Activated T-helper 17 cell treated with anti-CD3 and anti-CD28 coated beads, Interleukin-2, amount 50 U/mL, for 72 hours (primary cell): ENCODE results near the gene PRPF38B. TPM values are rescaled to one million over a fixed set of nuclear protein-coding genes. Genes with fewer than 3 reads are reported as not detected.
A peak's percentile ranks its signal among the peaks of the same experiment; 100 is the strongest.

Experiments used
- ATAC-seq: fragments of 150-1000 bp; cut with Tn5 transposase; replicated peaks from 2 replicates; pipeline ENCODE4 v1.10.0; 2021; ENCODE audit warnings: mild to moderate bottlenecking, moderate library complexity
- H3K27ac Mint-ChIP-seq: one replicate; pipeline ENCODE4 v1.8.0; 2022; ENCODE audit warnings: mixed read lengths
- H3K27me3 Mint-ChIP-seq: one replicate; pipeline ENCODE4 v1.8.0; 2022; ENCODE audit warnings: mixed read lengths
- H3K36me3 Mint-ChIP-seq: one replicate; pipeline ENCODE4 v1.8.0; 2022; ENCODE audit warnings: low read depth, mild to moderate bottlenecking, mixed read lengths
- H3K4me1 Mint-ChIP-seq: one replicate; pipeline ENCODE4 v1.8.0; 2022; ENCODE audit warnings: mixed read lengths
- H3K4me3 Mint-ChIP-seq: one replicate; pipeline ENCODE4 v1.8.0; 2022; ENCODE audit warnings: mild to moderate bottlenecking, mixed read lengths
- H3K9me3 Mint-ChIP-seq: one replicate; pipeline ENCODE4 v1.8.0; 2022; ENCODE audit warnings: mixed read lengths
- total RNA-seq, 2 donors: library from RNA; stranded (reverse); gene quantifications; one replicate each; pipeline ENCODE4 v1.2.3, GENCODE V29; 2022

PRPF38B gene
- total RNA-seq, 2 donors from 2014 or later, result 70.3 to 70.6 TPM

DNA sequence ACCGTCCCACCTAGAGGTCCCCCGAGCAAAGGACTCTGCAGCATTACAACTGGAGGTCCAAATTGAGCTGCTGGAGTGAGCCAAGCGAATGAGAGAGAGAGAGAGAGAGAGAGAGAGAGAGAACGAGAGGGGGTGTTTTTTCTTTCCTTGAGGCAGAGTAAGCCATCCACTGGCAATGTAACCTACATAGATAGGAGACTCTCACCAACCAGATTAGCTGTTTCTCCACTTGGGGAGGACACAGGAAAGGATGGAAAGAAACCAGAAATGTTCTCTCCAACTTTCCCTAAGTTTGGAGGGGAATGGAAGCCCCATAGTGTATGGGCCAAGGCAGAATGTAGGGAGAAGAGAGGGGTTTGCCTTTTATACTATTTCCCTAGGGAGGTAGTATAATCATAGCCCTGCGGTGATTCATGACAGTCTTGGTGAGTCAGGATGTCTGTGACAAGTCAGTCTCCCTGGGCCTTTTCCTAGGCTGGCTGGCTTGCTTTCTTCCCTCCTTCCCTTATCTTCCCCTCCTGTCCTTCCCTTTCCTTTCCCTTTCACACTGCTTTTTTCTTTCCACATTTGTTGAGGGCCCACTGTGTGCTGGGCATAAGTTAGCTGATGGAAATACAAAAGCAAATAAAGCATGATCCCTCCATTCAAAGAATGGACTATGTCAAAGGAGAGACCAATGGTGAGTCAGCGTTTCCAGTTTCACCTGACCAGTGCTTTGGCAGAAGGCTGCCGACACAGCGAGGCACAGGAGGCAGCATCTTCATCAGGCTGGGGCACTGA lies 27.7 kb downstream of the PRPF38B start:
- Mint-ChIP-seq H3K36me3 (no peaks in the 10 kb centered on the region), H3K4me3 (no peak overlapping the region), H3K9me3 (no peaks in the 10 kb centered on the region), H3K4me1 (no peaks in the 10 kb centered on the region), H3K27ac (no peak overlapping the region), H3K27me3 (no peaks in the 10 kb centered on the region)
- peak; percentile 64 for ATAC-seq

DNA sequence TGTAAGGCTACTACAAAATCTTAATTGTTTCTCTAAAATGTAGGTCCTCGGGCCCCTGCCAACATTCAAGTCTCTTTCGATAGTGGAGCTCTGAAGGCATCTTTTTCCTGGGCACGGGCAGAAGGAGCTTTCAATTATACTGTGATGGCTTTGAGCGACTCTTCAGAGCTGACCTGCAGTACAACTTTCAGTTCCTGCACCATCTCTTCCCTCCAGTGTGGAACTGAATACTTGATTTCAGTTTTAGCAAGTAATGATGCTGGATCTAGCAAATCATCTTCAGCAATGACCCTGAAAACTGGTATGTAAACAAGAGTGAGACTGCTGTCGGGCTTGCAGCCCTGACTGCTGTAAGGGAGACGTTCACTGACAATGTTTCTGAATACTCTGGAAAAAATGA lies 30.2 kb downstream of the PRPF38B start:
- Mint-ChIP-seq H3K27ac (no peak overlapping the region), H3K4me3 (no peak overlapping the region), H3K36me3 (no peaks in the 10 kb centered on the region), H3K27me3 (no peaks in the 10 kb centered on the region), H3K4me1 (no peaks in the 10 kb centered on the region), H3K9me3 (no peaks in the 10 kb centered on the region)
- no peak for ATAC-seq

DNA sequence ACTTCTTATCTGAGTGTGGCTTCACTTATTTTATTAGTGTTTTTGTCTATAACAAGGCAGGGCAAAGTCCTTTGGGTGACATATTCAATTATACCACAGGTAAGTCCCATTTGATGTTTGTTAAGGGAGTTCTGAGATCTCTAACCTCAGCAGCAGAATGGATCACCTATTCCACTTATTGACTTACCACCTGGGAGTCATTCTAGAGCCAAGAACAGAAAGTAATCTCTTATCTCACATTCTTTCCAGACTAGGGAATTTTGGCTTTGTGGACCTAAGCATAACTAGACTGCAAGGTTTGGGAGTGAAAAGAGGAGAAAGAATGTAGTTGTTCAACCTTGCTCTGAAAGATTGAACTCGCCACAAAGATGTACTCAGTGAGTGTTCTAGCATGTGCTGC lies 33.8 kb downstream of the PRPF38B start:
- no peaks in the 10 kb centered on the region for H3K36me3 Mint-ChIP-seq
- H3K4me1 Mint-ChIP-seq, result no peaks in the 10 kb centered on the region
- H3K27ac Mint-ChIP-seq, result no peak overlapping the region
- no peak for ATAC-seq
- H3K9me3 Mint-ChIP-seq, result no peaks in the 10 kb centered on the region
- H3K27me3 Mint-ChIP-seq, result peaks cover 11% of the 10 kb centered on the region
- no peak overlapping the region for H3K4me3 Mint-ChIP-seq

DNA sequence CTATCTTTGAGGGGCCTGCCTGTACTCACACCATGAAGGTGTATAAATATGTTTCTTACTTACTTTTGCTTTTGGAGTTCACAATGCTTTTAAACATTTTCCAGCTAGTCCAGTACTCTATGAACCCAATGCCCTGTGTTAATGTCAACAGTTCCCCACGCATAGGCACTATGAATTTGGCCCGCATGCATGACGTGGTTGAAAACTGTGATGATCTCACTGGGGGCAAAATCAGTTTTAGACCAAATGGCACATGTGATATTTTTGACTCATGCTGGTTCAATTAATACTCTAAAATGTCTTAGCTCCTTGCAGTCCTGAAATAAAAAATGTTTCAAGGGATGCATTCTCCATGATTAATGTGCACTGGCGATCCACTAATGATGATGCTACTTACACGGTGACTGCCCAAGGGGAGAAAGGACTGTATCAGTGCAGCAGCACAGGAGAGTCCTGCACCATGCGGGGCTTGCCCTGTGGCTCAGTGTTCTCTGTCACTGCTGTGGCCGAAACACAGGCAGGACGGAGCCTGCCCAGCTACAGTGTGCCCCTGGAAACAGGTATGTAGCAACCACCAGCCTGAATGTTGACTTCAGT lies 36.3 kb downstream of the PRPF38B start:
- H3K4me1 Mint-ChIP-seq, result no peaks in the 10 kb centered on the region
- no peaks in the 10 kb centered on the region for H3K36me3 Mint-ChIP-seq
- ATAC-seq, result no peak
- H3K9me3 Mint-ChIP-seq, result no peaks in the 10 kb centered on the region
- no peak overlapping the region for H3K27ac Mint-ChIP-seq
- H3K27me3 Mint-ChIP-seq, result peaks cover 11% of the 10 kb centered on the region
- no peak overlapping the region for H3K4me3 Mint-ChIP-seq

DNA sequence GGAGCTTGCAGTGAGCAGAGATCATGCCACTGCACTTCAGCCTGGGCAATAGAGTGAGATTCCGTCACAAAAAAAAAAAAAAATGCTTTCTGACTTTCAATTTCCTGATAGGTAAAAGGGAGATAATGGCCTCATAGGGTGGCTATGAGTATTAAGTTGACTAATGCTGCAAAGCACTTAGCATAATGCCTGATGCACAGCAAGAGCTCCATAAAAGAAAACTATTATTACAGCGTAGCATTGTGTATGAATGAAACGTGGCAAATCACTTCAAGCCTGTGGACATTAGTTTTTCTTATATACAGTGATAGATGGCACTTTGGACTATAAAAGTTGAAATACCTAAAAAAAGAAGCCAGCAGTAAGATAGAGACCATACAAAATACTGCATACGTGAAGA lies 37.4 kb downstream of the PRPF38B start:
- Mint-ChIP-seq H3K36me3 (no peaks in the 10 kb centered on the region), H3K4me3 (no peak overlapping the region), H3K27ac (no peak overlapping the region), H3K9me3 (no peaks in the 10 kb centered on the region), H3K4me1 (no peaks in the 10 kb centered on the region), H3K27me3 (peaks cover 11% of the 10 kb centered on the region)
- no peak for ATAC-seq

DNA sequence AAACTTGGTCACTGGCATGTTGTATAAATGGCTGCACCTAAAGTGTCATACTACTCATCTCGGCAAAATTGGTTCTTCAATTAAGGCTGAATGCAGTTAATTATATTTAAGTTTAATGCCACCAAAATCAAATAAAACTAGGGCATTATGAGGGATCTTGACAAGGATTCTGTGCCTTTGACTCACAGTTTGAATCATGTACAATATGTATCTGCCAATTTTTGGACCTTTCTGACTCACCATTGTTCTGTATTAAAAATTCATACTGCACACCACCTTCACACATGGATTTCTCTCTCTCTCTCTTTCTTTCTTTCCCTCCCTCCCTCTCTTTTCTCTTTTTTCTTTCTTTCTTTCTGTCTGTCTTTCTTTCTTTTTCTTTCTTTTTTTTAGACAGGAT lies 40.3 kb downstream of the PRPF38B start:
- Mint-ChIP-seq H3K4me3 (no peak overlapping the region), H3K27ac (no peak overlapping the region), H3K4me1 (no peaks in the 10 kb centered on the region), H3K27me3 (peaks cover 17% of the 10 kb centered on the region), H3K9me3 (no peaks in the 10 kb centered on the region), H3K36me3 (no peaks in the 10 kb centered on the region)
- ATAC-seq, result no peak

DNA sequence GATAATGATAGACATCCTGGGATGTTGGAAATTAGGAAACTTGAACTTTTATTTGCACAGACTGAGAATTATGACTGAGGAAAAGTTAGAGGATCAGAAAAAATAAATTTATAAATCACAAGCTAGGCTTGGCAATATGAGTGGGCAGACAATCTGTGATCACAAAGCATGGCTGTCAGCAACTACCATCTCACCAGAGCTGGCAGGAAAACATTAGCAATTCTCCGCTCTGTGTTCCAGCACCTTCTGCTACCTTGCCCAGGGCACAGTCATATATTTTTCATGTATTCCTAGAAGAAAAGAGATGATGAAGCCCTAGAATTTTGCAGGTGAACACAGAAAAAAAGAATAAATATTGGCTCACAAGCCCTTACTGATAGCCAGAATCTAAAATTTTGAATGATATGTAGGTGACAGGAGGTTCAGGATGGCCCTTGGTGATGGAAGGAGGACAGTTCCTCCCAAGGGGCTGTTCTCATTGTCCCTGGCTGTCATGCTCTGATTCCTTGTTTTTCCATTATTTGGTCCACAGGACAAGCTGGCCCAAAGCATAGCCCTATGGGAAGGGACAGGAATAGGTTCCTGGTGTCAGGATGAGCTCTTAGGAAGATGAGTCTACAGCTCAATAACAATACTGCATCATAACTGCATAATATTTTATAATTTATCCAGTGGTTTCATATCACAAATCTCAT lies 42.2 kb downstream of the PRPF38B start:
- Mint-ChIP-seq H3K9me3 (no peaks in the 10 kb centered on the region), H3K4me3 (no peak overlapping the region), H3K36me3 (no peaks in the 10 kb centered on the region), H3K27ac (no peak overlapping the region), H3K4me1 (no peaks in the 10 kb centered on the region), H3K27me3 (peaks cover 11% of the 10 kb centered on the region)
- ATAC-seq, result no peak

DNA sequence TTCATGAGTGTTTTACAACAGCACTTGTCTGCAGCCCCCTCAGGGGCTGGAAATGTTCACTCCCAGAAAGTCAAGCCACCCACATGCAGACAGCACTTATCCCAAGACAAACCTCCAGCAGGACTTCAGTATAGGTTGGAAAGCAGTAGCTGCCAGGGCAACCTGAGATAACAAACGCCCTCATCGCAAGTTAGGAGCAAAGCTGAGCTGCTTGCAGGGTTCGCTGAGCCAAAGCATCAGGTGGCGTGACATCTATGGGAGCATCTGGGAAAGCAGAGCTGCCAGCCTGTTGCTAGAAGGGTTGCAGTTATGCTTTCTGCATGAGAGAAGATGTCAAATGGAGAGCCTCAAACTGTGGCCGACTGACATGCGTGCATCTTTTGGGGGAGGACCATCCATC lies 50.1 kb downstream of the PRPF38B start:
- H3K36me3 Mint-ChIP-seq, result peaks cover 10% of the 10 kb centered on the region
- no peak overlapping the region for H3K27ac Mint-ChIP-seq
- no peaks in the 10 kb centered on the region for H3K9me3 Mint-ChIP-seq
- H3K4me1 Mint-ChIP-seq, result no peaks in the 10 kb centered on the region
- ATAC-seq, result no peak
- H3K27me3 Mint-ChIP-seq, result no peaks in the 10 kb centered on the region
- H3K4me3 Mint-ChIP-seq, result no peak overlapping the region

DNA sequence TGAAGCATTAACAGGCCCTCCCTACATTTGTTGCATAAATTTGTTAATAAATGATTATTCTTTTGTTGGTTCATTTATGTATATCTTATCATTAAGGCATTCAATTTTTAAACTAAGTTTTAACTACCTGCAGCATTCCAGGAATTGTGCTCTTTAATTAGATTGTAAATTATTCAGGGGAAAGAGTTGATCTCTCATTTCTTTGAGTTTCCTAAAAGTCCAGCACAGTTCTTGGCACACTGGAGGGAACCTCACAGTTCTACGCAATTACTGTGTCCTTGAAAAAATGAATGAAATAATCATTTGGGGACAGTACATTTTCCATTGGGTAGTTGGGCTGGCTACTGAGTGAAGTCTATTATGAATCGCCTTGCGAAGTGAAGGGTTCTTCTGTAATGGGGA lies 53.9 kb downstream of the PRPF38B start:
- no peak for ATAC-seq
- Mint-ChIP-seq H3K36me3 (peaks cover 39% of the 10 kb centered on the region), H3K4me3 (peak overlapping the region; percentile 98), H3K27ac (peak overlapping the region; percentile 97), H3K4me1 (peaks cover 20% of the 10 kb centered on the region), H3K27me3 (no peaks in the 10 kb centered on the region), H3K9me3 (no peaks in the 10 kb centered on the region)

DNA sequence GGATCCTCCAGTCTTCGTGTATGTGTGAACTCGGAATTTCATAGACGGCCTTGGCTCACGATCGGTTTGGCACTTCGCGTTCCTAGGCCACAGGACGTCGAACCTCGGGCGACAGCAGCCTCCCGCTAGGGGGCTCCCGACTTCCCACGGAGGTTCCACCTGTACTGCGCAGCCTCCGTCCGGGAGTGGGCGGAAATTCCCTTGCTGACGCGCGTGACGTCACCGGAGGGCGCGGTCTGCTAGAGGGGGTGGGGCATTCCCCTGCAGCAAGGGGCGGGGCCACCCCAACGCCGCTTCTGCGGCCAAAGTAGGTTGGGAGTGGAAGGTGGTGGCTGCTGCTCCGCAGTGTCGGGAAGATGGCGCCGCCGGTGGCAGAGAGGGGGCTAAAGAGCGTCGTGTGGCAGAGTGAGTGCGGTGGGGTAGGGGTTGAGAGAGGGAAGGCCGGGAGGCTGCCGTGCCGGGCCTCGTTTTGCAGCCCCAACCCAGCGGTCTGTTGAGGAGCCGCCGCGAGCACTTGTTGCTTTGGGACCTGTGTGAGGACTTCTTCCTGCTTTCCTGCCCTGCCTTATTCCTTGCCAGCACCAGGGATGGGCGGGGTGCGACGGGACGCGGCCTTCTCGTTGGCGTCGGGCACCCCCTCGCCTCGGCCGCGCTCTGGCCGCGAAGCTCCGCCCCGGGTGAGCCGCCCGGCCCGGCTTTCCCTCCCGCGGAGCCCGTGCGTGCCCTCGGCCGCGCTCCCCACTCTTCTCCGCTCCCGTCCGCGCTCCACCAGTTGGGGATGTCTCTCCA lies 54.5 kb downstream of the PRPF38B start, which contains the start of gene STXBP3:
Gene STXBP3 (plus strand): TSS at position 293 of the 789 bp plus-strand sequence. CDS start 64 bp downstream, at position 357.
- peak; percentile 94 for ATAC-seq
- Mint-ChIP-seq H3K36me3 (peaks cover 41% of the 10 kb centered on the region), H3K9me3 (no peaks in the 10 kb centered on the region), H3K4me1 (peaks cover 21% of the 10 kb centered on the region), H3K4me3 (peak within 1 kb of the TSS; percentile 98), H3K27ac (peak within 1 kb of the TSS; percentile 97), H3K27me3 (no peaks in the 10 kb centered on the region)

DNA sequence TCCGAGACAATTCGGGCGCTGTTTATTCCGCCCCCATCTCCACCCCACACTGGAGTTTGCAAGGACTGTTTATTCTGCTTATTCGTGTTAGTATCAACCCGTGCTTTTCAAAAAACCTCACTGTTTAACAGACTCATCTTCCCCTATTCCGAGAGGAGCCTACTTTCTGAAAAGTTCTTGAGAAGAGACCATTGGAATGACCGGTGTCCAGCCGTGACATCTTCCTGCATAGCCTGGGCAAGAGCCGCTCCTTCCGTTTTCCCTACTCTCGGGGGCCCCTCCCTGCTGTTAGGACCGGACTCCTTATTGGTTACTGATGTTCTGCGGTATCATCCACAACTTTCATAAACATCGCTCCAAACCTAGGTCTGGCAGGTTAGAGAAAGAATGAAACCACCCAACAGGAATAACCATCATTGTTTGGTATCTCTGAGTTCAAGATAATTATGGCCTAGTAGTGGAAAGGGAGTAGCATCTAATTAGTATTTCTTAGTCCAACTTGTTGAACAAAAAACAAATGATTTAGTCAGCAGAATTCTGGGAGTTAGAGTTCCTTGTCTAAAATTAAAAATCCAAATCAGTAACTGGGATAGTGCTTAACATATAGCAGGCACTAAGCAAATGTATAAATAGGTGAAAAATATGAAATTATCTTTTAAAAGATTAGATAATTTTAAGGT lies 55.2 kb downstream of the PRPF38B start:
- H3K27ac Mint-ChIP-seq, result peak overlapping the region; percentile 97
- no peaks in the 10 kb centered on the region for H3K9me3 Mint-ChIP-seq
- H3K27me3 Mint-ChIP-seq, result no peaks in the 10 kb centered on the region
- H3K36me3 Mint-ChIP-seq, result peaks cover 46% of the 10 kb centered on the region
- peak overlapping the region; percentile 98 for H3K4me3 Mint-ChIP-seq
- H3K4me1 Mint-ChIP-seq, result peaks cover 21% of the 10 kb centered on the region
- ATAC-seq, result peak; percentile 60

DNA sequence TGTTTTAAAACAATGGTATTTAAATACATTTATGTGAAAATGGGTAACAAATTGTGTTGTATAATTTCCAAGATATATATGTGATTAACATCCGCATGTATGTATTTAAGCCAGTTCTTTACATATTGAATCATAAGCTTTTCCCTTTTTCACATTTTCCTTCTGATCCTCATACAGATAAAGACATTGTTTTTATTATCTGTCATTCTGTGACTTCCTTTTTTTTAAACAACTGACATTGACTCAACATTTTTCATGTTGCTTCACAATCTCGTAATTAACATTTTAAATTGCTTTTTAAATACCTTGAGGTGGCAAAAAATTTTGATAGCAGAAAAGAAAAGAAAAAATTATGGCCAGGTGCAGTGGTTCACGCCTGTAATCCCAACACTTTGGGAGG lies 55.8 kb downstream of the PRPF38B start:
- peaks cover 52% of the 10 kb centered on the region for H3K36me3 Mint-ChIP-seq
- H3K4me3 Mint-ChIP-seq, result peak overlapping the region; percentile 98
- H3K4me1 Mint-ChIP-seq, result peaks cover 21% of the 10 kb centered on the region
- no peak for ATAC-seq
- no peaks in the 10 kb centered on the region for H3K27me3 Mint-ChIP-seq
- H3K27ac Mint-ChIP-seq, result no peak overlapping the region
- H3K9me3 Mint-ChIP-seq, result no peaks in the 10 kb centered on the region

DNA sequence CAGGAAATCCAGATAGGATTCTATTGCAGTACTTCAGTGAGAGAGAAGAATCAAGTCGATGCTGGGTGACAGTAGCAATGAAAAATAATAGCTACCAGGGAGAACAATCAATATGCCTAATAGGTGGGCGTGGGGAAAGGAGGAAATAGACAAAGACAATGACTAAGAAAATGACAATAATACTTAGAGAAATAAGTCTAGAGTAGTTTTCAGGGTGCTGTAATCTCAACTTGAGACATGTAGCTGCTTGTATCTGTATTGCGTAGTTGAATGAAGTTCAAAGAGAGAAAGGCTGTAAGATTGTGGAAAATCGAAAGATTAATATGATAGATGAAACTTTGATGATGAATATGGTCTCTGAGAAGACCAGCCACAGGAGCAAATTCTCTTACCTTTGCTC lies 57.0 kb downstream of the PRPF38B start:
- Mint-ChIP-seq H3K36me3 (peaks cover 64% of the 10 kb centered on the region), H3K4me1 (peaks cover 21% of the 10 kb centered on the region), H3K27me3 (no peaks in the 10 kb centered on the region), H3K4me3 (peak overlapping the region; percentile 98), H3K9me3 (no peaks in the 10 kb centered on the region), H3K27ac (peak overlapping the region; percentile 13)
- no peak for ATAC-seq
